HG03457 (cell line): Measurements from ENCODE around the gene SOX6.
"Not testable (repeated sequence)": the region's sequence is repeated elsewhere in the genome, so short reads cannot be mapped to it uniquely, and the experiment has no call there.

ENCODE experiments used
- ATAC-seq: cut with Tn5 transposase; IDR thresholded peaks from one replicate; pipeline ENCODE4 v1.9.1; 2021; ENCODE audit warnings: moderate number of reproducible peaks; ENCODE audit not compliant: unreplicated experiment

SOX6 gene

DNA sequence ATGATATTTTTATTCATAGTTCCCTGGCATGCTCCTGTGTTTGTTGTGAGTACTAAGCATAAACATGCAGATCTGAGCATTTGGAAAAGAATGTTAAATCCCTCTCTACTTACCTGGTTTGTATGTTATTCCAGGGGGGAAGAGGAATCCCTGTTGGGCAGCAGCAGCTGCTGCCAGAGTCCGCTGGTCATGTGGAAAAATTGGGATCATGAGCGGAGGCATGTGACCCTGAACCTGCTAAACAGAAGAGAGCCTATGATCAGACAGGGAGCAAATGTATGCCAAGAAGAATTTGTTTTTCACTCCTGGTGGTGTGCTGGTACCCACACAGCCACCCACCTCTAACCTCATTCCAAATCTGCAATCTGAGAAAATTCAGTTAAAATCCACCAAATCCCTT is 244.7 kb downstream of the SOX6 start:
- ATAC-seq, result no peak

- ATAC-seq, result no peak
Observed at GRCh38 chr11:16110886-16111285, 245.5 kb downstream of the SOX6 start.

- ATAC-seq, result no peak
Observed at GRCh38 chr11:16099343-16099900, 256.9 kb downstream of the SOX6 start.

- ATAC-seq, result no peak
Observed at GRCh38 chr11:16098526-16099205, 257.7 kb downstream of the SOX6 start.

GRCh38 chr11:16097543-16097942 is 258.8 kb downstream of the SOX6 start:
- ATAC-seq, result no peak

GRCh38 chr11:16096336-16096735 is 260.0 kb downstream of the SOX6 start:
- ATAC-seq, result no peak

GRCh38 chr11:16095756-16096155 is 260.6 kb downstream of the SOX6 start:
- ATAC-seq, result no peak

DNA sequence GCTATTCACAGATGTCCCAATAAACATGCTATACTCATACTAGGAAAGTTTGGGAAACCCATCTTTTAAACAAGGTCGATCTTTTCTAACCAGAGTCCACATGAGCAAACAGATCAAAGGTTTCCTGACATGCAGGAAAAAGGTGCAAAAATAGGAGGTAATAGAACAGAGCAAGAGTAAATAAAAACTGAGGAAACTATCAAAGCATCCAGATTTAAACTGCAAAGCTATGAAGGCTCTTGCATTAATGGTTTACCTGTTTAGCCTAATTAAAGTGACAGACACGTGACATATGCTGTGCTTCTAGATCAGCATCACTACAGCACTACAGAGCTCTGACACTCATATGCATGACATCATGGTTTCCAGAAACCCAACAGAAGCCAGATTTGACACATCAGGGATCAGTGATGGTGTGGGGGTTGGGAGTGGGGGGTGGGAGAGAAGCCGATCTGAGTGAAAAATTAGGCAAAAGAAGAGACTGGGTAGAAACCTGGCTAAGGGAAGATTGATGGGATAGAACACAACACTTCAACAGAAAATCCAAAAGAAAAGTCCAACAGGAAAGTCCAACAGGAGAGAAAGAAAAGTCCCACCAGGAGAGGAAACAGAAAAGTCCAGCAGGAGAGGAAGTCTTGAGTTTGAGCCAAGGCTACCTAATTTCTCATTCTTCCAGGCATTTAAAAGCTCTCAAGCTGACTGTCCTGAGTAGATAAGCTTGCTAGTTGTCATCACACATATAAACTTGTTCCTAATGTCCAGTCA is 262.3 kb downstream of the SOX6 start:
- ATAC-seq, result no peak

DNA sequence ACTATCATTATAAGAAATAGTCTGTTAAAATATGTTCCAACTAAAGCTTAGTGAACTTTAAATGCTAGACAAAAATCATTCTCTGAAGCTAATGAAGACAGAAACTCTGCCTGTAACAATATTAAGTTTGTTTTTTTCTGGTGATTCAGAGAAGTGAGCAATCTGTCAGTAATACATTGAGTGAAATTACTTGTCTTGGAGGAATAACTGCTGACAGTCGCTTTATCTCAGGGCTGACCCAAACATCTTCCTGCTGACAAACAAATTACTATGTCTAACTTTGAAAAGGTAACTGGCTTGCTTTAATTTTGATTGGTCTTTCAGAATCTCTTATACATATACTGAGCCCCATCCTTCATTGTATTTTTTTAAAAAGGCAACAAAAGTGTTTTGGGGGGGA is 264.5 kb downstream of the SOX6 start:
- ATAC-seq, result no peak

GRCh38 chr11:16089481-16089880 is 266.9 kb downstream of the SOX6 start:
- no peak for ATAC-seq

DNA sequence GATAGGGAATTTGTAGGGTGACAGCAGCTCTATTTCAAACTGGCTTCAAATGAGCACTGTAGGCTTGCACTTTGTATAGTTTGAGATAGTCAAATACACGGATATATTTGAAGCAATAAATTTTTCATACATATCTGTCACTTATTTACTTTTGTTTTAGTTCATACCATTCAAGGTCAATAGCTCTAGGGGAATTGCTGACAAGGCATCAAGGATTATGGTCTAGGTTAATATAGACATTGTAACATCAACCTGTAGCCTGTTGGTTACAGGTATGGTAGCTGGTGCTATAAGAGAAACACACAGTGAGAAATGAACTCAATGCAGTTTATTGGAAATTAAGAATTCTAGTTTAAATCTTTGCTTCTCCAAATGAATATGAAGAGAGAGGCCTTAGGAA is 267.6 kb downstream of the SOX6 start:
- ATAC-seq, result no peak

DNA sequence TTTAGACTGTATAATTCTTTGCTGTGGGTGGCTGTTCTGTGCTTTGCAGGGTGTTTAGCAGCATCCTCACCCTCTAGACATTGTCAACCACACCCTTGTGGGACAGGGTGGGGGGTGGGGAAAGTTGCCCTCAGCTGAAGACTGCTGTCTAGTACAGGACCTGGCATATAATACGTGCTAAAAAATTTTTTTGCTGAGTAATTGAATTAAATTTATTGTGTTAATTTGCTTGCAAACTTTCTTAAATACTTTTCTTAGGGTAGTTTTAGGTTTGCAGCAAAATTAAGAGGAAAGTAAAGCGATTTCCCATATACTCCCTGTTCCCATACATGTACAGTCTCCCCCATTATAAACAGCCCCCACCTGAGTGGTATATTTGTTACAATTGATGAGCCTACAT is 268.5 kb downstream of the SOX6 start:
- no peak for ATAC-seq

GRCh38 chr11:16086229-16086819 is 270.0 kb downstream of the SOX6 start:
- ATAC-seq, result no peak

DNA sequence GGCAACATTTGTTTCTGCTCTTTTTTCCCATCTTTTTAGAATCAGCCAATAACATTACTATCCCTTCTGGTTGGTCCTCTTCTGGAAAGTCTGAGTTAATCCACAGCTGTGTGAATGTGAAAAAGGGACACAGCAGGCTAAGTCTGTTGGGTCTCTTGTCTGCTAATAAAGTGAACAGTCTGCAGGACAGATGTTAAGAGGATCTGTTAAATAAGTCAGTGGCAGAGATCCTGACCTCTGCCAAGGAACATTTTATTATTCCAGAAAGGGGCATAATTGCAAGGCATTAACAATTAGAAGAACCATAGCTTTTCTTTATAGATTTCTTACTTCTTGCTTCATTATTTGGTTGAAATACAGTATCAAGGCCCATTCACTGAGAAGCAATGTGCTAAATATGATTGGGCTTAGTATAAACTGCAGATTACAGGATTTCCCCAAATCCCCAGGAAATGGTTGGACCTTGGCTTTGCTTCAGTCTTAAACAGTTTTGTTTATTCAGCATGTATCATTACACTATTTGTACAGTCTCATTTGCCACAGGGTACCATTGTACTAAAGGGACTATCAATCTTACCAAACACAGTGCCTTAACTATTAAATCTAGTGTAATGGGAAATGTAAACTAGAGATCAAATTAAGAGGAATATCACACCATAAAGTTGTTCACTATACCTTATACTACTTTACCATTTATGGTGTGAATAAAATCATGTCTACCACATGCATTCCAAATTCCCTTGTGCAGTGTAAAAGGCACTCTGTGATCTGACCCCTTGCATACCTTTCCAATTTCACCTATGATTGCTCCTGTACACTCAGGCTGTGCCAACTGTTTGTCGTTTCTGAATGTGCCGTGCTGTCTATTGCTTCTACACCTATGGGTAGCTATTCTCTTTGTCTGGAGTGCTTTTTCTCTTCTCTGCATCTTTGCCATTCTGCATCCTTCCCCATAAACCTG is 274.0 kb downstream of the SOX6 start:
- no peak for ATAC-seq

GRCh38 chr11:16081382-16082094 is 274.8 kb downstream of the SOX6 start:
- ATAC-seq, result no peak

DNA sequence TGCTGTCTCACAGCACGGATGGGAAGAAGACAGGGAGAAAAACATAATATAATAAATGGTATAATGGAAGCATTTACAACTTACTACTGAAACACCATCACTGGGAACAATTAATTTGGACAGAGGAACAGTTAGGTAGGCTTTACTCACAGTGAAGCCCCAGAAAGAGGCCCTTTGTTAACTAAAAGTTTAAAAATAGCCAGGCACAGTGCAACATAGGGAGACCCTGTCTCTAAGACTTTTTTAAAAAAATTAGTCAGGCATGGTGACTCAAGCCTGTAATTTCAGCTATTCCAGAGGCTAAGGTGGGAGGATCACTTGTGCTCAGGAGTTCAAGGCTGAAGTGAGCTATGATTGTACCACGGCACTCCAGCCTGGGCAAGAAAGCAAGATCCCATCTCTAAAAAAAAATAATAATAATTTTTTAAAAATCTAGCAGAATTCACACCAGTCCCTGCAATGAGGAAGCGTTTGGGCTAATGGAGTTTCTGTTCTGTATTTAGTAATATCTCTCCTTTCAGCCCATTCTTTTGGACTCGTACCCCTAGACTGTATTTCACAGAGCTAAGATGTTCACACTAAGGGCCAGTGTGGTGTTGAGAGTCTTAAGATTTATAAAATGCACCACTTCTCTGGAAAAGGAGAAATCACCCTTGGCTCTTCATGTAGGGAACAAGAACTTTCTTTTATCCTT is 275.5 kb downstream of the SOX6 start:
- no peak for ATAC-seq

DNA sequence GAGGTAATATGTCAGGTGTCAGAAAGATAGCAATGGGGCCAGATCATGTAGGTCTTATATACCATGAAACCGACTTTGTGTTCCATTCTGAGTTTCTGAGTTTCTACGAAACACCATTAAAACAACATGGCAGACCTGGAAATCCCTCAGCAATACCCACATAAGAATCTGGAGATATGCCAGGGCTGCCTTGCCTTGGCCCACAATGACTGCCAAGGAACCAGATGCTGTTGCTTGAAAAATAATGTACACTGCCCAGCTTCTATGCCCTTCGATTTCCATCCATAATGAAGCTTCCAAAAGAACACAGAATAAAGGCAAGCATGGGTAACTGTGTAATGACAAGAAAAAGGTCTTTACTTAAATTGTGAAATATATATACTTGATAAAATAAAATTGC is 277.4 kb downstream of the SOX6 start:
- ATAC-seq, result no peak

GRCh38 chr11:16070573-16070972 is 285.8 kb downstream of the SOX6 start:
- no peak for ATAC-seq

DNA sequence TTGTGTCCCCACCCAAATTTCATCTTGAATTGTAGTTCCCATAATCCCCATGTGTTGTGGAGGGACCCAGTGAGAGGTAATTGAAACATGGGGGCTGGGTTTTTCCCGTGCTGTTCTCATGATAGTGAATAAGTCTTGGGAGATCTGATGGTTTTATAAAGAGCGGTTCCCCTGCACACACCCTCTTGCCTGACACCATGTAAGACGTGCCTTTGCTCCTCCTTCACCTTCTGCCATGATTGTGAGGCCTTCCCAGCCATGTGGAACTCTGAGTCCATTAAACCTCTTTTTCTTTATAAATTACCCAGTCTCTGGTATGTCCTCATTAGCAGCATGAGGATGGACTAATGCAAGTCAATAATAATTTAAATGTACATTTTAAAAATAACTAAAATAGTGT is 289.1 kb downstream of the SOX6 start:
- ATAC-seq, result not testable (repeated sequence)

DNA sequence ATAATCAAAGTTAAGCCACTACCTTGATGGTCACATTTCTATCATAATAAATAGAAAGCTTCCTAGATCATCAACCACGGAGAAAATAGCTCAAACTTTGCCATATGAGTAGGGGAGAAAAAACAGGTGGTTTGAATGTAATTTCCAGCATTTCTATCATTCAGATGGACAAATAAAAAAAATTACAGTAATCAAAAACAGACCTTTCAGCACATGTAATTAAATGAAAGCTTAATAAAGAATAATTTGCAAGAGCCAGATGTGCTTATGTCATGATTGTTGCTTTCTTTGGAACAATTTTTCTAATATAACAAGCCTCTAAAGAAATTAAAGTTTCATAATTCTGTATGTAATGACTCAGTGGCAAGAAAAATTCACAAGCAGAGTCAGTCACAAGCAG is 297.0 kb downstream of the SOX6 start:
- ATAC-seq, result no peak
